ENCODE measurements around the gene LEPROT.
A peak's percentile ranks its signal among the peaks of the same experiment; 100 is the strongest.

DNA sequence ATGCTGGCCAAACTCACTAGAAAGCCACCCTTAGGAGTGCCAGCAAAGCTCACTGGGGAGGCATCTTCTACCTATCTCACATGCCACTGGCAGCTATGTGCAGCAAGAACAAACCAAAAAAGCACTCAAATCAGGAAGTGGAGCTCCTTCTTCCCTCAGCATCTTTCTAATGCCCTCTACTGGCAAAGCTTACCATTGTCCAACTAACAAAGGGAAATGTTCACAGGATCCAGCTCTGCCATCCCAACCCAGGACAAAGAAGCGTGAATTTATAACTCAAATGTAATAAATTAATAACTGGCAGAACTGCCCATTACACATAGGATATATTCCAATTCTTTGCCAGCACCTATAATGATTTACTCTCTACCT, 38.9 kb downstream of the LEPROT start:
- TF ChIP-seq, protein P1, sequence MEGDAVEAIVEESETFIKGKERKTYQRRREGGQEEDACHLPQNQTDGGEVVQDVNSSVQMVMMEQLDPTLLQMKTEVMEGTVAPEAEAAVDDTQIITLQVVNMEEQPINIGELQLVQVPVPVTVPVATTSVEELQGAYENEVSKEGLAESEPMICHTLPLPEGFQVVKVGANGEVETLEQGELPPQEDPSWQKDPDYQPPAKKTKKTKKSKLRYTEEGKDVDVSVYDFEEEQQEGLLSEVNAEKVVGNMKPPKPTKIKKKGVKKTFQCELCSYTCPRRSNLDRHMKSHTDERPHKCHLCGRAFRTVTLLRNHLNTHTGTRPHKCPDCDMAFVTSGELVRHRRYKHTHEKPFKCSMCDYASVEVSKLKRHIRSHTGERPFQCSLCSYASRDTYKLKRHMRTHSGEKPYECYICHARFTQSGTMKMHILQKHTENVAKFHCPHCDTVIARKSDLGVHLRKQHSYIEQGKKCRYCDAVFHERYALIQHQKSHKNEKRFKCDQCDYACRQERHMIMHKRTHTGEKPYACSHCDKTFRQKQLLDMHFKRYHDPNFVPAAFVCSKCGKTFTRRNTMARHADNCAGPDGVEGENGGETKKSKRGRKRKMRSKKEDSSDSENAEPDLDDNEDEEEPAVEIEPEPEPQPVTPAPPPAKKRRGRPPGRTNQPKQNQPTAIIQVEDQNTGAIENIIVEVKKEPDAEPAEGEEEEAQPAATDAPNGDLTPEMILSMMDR (conservative IDR thresholded peaks at IDR 0.05; ENCODE audit: low read depth in 2 of 2), result peak; percentile 66 to 83
- TF ChIP-seq, protein P2, sequence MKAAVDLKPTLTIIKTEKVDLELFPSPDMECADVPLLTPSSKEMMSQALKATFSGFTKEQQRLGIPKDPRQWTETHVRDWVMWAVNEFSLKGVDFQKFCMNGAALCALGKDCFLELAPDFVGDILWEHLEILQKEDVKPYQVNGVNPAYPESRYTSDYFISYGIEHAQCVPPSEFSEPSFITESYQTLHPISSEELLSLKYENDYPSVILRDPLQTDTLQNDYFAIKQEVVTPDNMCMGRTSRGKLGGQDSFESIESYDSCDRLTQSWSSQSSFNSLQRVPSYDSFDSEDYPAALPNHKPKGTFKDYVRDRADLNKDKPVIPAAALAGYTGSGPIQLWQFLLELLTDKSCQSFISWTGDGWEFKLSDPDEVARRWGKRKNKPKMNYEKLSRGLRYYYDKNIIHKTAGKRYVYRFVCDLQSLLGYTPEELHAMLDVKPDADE (IDR thresholded peaks at IDR 0.05), result no peak
- no peak for TF ChIP-seq ZNF114 (CRISPR knock-in tag; IDR thresholded peaks at IDR 0.05)
- TF ChIP-seq, protein P3, sequence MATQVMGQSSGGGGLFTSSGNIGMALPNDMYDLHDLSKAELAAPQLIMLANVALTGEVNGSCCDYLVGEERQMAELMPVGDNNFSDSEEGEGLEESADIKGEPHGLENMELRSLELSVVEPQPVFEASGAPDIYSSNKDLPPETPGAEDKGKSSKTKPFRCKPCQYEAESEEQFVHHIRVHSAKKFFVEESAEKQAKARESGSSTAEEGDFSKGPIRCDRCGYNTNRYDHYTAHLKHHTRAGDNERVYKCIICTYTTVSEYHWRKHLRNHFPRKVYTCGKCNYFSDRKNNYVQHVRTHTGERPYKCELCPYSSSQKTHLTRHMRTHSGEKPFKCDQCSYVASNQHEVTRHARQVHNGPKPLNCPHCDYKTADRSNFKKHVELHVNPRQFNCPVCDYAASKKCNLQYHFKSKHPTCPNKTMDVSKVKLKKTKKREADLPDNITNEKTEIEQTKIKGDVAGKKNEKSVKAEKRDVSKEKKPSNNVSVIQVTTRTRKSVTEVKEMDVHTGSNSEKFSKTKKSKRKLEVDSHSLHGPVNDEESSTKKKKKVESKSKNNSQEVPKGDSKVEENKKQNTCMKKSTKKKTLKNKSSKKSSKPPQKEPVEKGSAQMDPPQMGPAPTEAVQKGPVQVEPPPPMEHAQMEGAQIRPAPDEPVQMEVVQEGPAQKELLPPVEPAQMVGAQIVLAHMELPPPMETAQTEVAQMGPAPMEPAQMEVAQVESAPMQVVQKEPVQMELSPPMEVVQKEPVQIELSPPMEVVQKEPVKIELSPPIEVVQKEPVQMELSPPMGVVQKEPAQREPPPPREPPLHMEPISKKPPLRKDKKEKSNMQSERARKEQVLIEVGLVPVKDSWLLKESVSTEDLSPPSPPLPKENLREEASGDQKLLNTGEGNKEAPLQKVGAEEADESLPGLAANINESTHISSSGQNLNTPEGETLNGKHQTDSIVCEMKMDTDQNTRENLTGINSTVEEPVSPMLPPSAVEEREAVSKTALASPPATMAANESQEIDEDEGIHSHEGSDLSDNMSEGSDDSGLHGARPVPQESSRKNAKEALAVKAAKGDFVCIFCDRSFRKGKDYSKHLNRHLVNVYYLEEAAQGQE (IDR thresholded peaks at IDR 0.05; ENCODE audit: unreplicated experiment), result no peak
